Prostate gland (tissue), 2 donors: ENCODE results near the gene ME3. TPM values are rescaled to one million over a fixed set of nuclear protein-coding genes. Genes with fewer than 3 reads are reported as not detected.
"Not testable (repeated sequence)": the region's sequence is repeated elsewhere in the genome, so short reads cannot be mapped to it uniquely, and the experiment has no call there.

Experiments used
- DNase-seq: peaks from one replicate; pipeline ENCODE4 v3.0.0-alpha.2; 2019; ENCODE audit warnings: low spot score
- H3K27ac ChIP-seq, 2 donors: fragments of 200-600 bp; sonication (generic); 2 replicates each; pipeline ENCODE4 v1.5.1; 2017 to 2019
- H3K27me3 ChIP-seq: fragments of 200-600 bp; sonication (generic); replicated peaks from 2 replicates; pipeline ENCODE4 v1.5.1; 2019; ENCODE audit not compliant: insufficient read depth
- H3K36me3 ChIP-seq, 2 donors: fragments of 200-600 bp; sonication (generic); 1 replicate in 1 of 2; 2 replicates in 1 of 2; pipeline versions ENCODE4 v1.5.1 to v1.8.1; 2017 to 2019
- H3K4me1 ChIP-seq: fragments of 200-600 bp; sonication (generic); replicated peaks from 2 replicates; pipeline ENCODE4 v1.5.1; 2019
- H3K4me3 ChIP-seq, 2 donors: fragments of 200-600 bp; sonication (generic); 2 replicates each; pipeline ENCODE4 v1.5.1; 2017 to 2019
- H3K9me3 ChIP-seq: fragments of 200-600 bp; sonication (generic); 2 replicates; pipeline ENCODE4 v1.5.1; 2017
- CTCF ChIP-seq, 4 experiments: fragments of 200-600 bp in 2 of 4; fragments of 450-650 bp in 2 of 4; sonication (generic) in 2 of 4; IDR thresholded peaks; 1 replicate in 3 of 4; 2 replicates in 1 of 4; pipeline ENCODE4 v1.5.1; 2016 to 2019; ENCODE audit warnings: antibody characterized with exemption in 4 of 4, mild to moderate bottlenecking in 2 of 4, moderate library complexity in 2 of 4
- POLR2A ChIP-seq: fragments of 450-650 bp; IDR thresholded peaks from one replicate; pipeline ENCODE4 v1.6.1; 2016; ENCODE audit warnings: antibody characterized with exemption, mild to moderate bottlenecking
- POLR2AphosphoS5 ChIP-seq: sonication (generic); formaldehyde crosslinking; IDR thresholded peaks from one replicate; pipeline ENCODE4 v1.6.1; 2017; ENCODE audit warnings: antibody characterized with exemption
- WGBS: methylation state at CpG from one replicate; pipeline ENCODE4 v1.1.5; 2018; 5-methylcytosine and 5-hydroxymethylcytosine counted together
- intact Hi-C: fragments of 100-400 bp; cut with DNase I; formaldehyde crosslinking; loops from one replicate; pipeline ENCODE4 v1.14.2; 2022
- total RNA-seq, 2 donors: library from RNA; depleted of rRNA; stranded (reverse); fragments of >200 nt; gene quantifications; one replicate each; pipeline ENCODE4 v1.1.0, GENCODE V29; 2016

ME3 gene
- total RNA-seq, 2 donors from 2014 or later: 31.4 to 107 TPM

GRCh38 chr11:86660088-86660487 lies 12.3 kb downstream of the ME3 start:
- H3K9me3 ChIP-seq: no peaks in the 10 kb centered on the region
- no peaks in the 10 kb centered on the region for H3K36me3 ChIP-seq
- TF ChIP-seq POLR2AphosphoS5 (no peak), CTCF (IDR thresholded peaks at IDR 0.05) (no peak), POLR2A (no peak)
- no peaks in the 10 kb centered on the region for H3K4me1 ChIP-seq
- DNase-seq: no peak
- no peaks in the 10 kb centered on the region for H3K27me3 ChIP-seq
- no peak overlapping the region for H3K4me3 ChIP-seq
- no peak overlapping the region for H3K27ac ChIP-seq
- 76% methylated on average over 2 of the region's 2 CpGs for WGBS
- intact Hi-C loops: no loop called here

GRCh38 chr11:86658534-86658933 lies 13.9 kb downstream of the ME3 start:
- intact Hi-C loops: no loop called here
- DNase-seq: no peak
- 100% methylated on average over 1 of the region's 1 CpG for WGBS
- no peaks in the 10 kb centered on the region for H3K4me1 ChIP-seq
- H3K36me3 ChIP-seq: no peaks in the 10 kb centered on the region
- no peak overlapping the region for H3K27ac ChIP-seq
- H3K9me3 ChIP-seq: no peaks in the 10 kb centered on the region
- no peaks in the 10 kb centered on the region for H3K27me3 ChIP-seq
- H3K4me3 ChIP-seq: no peak overlapping the region
- TF ChIP-seq POLR2AphosphoS5: no peak
- TF ChIP-seq POLR2A: no peak
- no peak for TF ChIP-seq CTCF (IDR thresholded peaks at IDR 0.05)

GRCh38 chr11:86645212-86645611 lies 27.2 kb downstream of the ME3 start:
- H3K27ac ChIP-seq, intact Hi-C loops, H3K27me3 ChIP-seq, H3K4me3 ChIP-seq, H3K4me1 ChIP-seq, H3K9me3 ChIP-seq, H3K36me3 ChIP-seq, DNase-seq: not testable (repeated sequence)
- WGBS: 59% methylated on average over 3 of the region's 3 CpGs

- no peak overlapping the region for H3K4me3 ChIP-seq
- TF ChIP-seq POLR2AphosphoS5 (no peak), POLR2A (no peak), CTCF (IDR thresholded peaks at IDR 0.05) (no peak)
- H3K27ac ChIP-seq: no peak overlapping the region
- no peaks in the 10 kb centered on the region for H3K27me3 ChIP-seq
- H3K36me3 ChIP-seq: no peaks in the 10 kb centered on the region
- no peaks in the 10 kb centered on the region for H3K4me1 ChIP-seq
- DNase-seq: no peak
- whole genome bisulfite sequencing: 93% methylated on average over 2 of the region's 2 CpGs
- intact Hi-C loops: no loop called here
- H3K9me3 ChIP-seq: no peaks in the 10 kb centered on the region
These were observed 28.1 kb downstream of the ME3 start for GRCh38 chr11:86644291-86644690.

- no peak for DNase-seq
- H3K27ac ChIP-seq: no peak overlapping the region
- whole genome bisulfite sequencing: 90% methylated on average over 1 of the region's 1 CpG
- H3K36me3 ChIP-seq: no peaks in the 10 kb centered on the region
- intact Hi-C loops: no loop called here
- H3K27me3 ChIP-seq: no peaks in the 10 kb centered on the region
- TF ChIP-seq CTCF (IDR thresholded peaks at IDR 0.05) (no peak), POLR2A (no peak), POLR2AphosphoS5 (no peak)
- H3K4me3 ChIP-seq: no peak overlapping the region
- H3K4me1 ChIP-seq: no peaks in the 10 kb centered on the region
- H3K9me3 ChIP-seq: no peaks in the 10 kb centered on the region
These were observed 30.7 kb downstream of the ME3 start for GRCh38 chr11:86641537-86642261.
